GM18505 (cell line): ENCODE results near the gene CEP131.

Experiments
- ATAC-seq: cut with Tn5 transposase; IDR thresholded peaks from one replicate; pipeline ENCODE4 v1.9.1; 2021; ENCODE audit not compliant: unreplicated experiment
- POLR2A ChIP-seq: IDR thresholded peaks from 4 replicates; pipeline ENCODE4 v1.6.1; 2011; ENCODE audit warnings: borderline replicate concordance; ENCODE audit not compliant: insufficient read depth, insufficient read length; ENCODE audit errors: extremely low read depth

CEP131 gene

GRCh38 chr17:81170727-81171494 lies 51.9 kb downstream of the CEP131 start:
- no peak for ATAC-seq
- TF ChIP-seq POLR2A, result no peak

GRCh38 chr17:81169870-81170309 lies 52.9 kb downstream of the CEP131 start:
- no peak for TF ChIP-seq POLR2A
- ATAC-seq, result no peak

GRCh38 chr17:81167638-81168037 lies 55.1 kb downstream of the CEP131 start:
- TF ChIP-seq POLR2A, result no peak
- ATAC-seq, result no peak

- no peak for TF ChIP-seq POLR2A
- no peak for ATAC-seq
These were observed 55.6 kb downstream of the CEP131 start for GRCh38 chr17:81167194-81167524.

DNA sequence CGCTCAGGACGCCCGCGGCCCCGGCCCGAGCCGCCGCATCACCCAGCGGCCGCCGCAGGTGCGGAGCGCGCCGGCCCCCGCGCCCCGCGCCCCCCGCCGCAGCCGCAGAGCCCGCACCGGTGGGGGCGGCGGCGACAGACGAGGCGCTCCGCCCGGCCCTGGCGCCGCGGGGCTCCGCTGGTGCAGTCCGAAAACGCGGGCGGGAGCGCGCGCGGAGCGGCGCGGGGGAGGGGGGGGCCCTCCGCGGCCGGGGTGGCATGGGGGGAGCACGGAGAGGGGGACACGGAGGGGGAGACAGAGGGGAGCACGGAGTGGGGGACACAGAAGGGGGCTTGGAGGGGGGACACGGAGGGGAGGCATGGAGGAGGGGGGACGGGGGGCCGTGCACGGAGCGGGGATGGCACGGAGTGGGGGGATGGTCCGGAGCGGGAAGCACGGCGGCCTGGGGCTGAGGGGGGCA lies 56.7 kb downstream of the CEP131 start, which contains the start of gene AATK:
AATK (minus strand) TSS at position 189 of the 460 bp plus-strand sequence. CDS start 229 bp downstream, outside the sequence.
- no peak for ATAC-seq
- no peak for TF ChIP-seq POLR2A

DNA sequence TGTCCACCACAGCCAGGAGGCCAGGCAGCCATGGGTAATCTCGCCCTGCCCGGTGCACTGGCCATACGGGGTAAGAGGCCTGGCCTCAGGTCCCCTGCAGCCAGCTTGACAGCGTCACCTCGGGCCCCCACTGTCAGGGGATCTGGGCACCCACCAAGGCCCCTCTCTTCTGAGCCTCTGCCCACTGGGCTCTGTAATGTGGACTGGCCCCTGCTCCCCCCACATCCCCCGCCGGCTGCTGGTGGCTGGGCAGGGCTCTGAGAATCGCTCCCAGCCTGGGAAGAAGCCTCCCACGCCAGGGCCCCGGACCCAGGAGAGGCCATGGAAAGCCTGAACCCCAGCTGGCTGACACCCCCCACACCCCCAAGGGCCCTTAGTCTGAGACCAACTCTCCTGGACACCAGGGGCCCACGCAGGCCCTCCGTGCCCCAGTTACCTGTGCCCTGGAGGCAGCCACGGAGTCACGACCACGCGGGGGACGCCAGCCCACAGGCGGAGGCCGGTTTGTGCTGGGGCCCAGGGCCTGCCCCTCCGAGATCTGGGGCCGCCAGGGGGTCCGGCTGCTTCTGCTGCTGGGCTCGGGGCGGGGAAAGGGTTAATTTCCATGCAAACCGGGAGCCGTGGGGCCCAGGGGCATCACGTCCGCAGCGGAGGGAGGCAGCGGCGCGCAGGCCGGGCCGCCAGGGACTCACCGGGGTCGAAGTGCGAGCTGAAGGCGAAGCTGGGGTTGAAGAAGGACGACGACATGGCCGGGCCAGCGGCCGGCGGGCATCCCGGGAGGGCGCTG lies 57.3 kb downstream of the CEP131 start, which contains the start of gene PVALEF:
PVALEF (plus strand) TSS at position 262 of the 787 bp plus-strand sequence. CDS start 15,720 bp downstream, outside the sequence.
- no peak for TF ChIP-seq POLR2A
- ATAC-seq, result no peak

DNA sequence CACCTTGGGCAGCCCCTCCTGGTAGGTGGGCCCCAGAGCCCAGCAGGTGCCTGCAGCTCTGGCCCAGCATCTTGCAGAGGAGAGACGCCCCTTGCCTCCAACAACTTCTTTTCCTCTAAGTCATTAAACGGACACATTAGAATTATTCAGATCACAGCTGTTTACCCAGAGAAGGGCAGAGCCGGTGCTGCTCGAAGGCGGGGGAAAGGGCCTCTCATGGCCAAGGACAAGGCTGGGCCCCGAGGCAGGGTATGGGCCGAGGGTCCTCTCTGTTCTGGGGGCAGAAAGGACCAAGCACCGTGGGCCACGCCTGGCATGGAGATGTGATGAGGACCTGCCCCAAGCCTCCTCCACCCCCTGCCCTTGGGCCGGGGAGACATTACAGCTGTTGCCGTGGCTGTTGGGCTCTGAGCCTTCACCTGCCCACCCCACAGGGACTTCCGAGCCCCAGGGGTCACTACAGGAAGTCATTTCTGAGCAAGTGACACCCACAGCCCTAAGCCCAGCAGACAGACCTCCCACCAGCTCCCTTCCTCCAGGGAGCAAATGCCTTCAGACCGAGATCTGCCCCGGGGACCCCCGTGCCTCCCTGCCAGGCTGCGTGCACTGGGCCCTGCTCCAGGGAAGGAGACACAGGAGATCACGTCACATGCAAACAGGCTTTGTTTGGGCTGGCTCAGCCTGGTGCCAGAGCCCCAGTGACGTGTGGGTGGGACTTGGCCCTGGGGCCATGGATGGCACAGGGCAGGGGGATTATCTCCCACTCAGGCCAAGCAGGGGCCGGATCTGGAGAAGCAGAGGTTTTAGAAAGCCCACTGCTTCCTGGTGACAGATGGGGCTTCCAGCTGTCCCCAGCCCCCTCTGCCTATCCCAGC lies 58.2 kb downstream of the CEP131 start:
- ATAC-seq, result no peak

GRCh38 chr17:81163703-81164370 lies 58.9 kb downstream of the CEP131 start:
- TF ChIP-seq POLR2A, result no peak
- ATAC-seq, result no peak

More for the DNA sequence above, 58.2 kb downstream of the CEP131 start:
- TF ChIP-seq POLR2A, result no peak

DNA sequence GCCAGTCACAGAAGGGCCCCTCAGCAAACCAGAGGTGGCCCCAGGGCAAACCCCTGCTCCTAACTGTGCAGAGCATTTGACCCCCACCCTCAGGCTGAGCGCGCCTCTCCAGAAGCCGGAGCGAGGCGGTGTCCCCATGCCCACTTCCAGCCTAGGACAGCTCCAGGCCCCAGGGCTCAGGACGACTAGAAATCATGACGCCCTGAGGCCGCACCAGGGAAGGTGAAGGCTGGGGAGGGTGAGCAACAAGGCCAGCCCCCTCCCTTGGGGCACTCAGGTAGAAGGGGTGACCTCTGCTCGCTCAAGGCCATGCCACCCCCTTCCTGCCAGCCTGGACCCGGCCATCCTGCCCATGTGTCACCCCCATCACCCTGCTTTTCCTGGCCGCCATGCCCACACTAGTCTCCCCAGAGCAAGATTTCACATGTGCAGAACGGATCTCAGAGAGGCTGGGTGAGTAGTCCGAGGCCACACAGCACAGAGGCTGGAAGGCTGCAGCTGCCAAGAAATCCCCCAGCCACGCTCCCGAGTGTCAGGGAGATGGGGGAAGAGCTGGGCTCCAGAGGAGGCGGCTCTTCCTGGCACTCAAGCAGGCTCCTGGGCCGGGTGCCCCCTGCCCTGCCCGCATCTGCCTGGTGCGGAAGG lies 59.6 kb downstream of the CEP131 start:
- no peak for ATAC-seq
- TF ChIP-seq POLR2A, result no peak

GRCh38 chr17:81162491-81162890 lies 60.3 kb downstream of the CEP131 start:
- no peak for TF ChIP-seq POLR2A

DNA sequence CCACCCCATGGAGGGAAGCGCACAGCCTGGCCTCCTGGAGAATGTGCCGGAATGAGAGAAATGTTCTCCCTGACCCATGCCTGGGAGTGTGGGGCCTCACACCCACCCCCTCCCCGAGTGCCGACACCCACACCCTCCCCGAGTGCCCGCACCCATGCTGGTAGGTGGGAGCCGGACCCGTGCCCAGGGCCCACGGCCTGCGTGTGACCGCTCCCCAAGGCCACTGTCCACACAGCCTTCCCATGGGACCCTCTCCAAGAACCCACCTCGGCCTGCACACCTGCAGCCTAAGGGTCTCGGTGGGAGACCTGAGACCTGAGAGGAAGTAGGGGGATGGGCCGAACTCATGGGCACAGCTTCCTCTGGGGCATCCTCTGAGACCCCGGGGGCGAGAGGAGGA lies 60.8 kb downstream of the CEP131 start:
- no peak for TF ChIP-seq POLR2A
- ATAC-seq, result no peak

More at GRCh38 chr17:81162491-81162890, 60.3 kb downstream of the CEP131 start:
- ATAC-seq, result no peak

DNA sequence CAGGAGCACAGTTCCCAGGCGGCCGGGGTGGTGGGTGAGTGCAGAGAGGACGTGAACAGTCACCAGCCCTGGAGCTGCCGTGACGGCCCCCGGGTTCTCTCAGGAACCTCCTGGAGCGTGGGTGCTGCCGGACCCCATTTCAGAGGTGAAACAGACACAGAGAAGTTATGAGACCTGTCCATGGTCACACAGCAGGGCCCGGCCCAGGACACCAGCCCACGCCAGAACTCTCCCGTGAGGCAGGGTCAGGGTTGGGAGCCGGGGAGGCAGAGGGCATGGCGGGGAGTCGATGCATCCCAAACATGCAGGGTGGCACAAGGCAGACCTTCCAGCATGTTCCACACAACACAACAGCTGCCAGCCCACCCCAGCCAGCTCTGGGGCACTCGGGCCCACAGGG lies 61.2 kb downstream of the CEP131 start:
- no peak for TF ChIP-seq POLR2A
- no peak for ATAC-seq

- TF ChIP-seq POLR2A, result no peak
- no peak for ATAC-seq
These were observed 61.9 kb downstream of the CEP131 start for GRCh38 chr17:81160747-81161453.
